ENCODE data around the gene HEXB.
"Not testable (repeated sequence)": the region's sequence is repeated elsewhere in the genome, so short reads cannot be mapped to it uniquely, and the experiment has no call there.

HEXB gene

DNA sequence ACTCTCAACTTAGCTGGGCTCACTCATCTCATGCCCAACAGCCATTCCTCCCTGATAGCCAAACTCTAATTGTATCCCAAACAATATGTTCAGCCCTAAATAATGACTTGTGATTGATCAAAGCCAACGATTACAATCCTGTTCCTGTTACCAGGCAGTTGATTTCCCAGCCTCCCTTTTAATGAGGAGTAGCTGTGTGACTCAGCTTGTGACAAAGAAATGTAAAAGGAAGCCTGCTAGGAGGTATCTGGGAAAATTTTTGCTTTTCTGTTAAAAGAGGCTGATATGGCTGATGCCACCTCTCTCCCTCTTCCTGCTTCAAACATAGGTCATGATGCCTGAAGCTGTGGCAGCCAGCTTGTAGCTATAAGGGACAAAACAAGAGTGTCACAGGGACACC lies 24.9 kb upstream of the HEXB start:
- no peak for DNase-seq

DNA sequence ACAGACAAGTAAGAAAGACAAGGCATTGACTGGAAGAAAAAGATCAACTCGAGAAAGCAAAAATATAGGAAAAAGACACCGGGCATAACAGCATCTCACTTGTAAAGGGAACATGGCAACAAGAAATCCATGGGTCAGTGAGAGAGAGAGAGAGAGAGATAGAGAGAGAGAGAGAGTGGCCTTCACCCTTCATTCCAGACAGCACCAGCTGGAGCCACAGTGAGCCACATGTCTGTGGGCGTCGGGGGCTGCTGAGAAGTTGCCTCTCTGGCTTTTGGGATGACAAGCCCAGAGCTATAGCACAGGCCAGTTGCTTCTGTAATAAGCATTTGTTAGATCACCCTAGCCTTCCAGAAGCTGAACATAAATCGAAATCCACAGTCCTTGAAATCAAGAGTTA lies 24.2 kb upstream of the HEXB start:
- DNase-seq, result no peak

DNA sequence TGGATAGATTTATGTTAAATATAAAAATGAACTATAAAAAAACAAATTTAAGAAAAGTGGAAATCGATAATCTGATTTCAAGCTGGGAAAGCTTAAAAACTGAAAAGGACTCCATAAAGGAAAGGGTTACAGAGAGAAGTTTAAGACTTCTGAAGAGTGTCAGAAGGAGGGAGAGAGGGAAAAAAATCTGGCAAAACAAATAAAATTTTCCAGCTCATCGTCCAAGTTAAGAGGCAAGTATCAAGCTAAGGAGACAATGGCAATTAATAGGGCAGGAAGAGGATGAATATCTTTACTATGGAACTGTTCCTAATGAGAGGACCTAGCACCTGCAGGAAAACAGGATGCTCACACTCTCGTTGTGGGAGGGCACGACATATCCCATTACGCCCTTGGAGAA lies 20.5 kb upstream of the HEXB start:
- no peak for DNase-seq

DNA sequence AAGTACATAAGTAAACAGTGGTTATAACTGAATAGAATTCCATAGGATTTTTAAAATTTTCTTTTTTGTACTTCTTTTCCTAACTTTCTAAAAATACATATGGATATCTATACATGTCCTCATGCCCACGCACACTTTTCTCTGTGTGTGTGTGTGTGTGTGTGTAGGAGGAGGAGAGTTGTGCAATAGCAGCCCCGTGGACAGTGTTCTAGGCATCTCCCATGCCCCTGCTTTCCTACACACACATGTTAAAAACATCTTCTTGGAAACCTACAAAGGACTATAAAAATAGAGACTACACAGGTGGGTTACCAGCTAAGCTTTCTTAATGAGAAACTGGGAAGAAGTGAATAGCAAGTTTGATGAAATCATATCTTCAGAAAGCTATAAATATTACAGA lies 19.8 kb upstream of the HEXB start:
- DNase-seq, result no peak

DNA sequence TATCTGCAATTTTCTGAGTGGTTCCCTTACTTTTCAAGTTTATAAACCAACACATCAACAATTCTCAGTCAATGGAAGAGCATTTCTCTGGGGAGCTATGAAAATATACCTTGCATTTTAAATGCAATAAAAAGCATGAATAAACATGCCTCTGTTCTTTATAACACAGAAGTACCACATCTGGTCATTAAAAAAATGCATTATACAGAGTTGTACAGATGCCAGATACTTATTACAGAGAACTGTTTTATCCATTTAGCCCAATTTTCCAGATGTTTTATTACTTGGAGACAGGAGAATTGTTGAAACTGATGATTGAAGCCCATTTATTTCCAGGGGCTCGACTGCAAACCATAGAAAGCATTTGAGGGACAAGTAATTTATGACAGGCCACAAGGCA lies 19.2 kb upstream of the HEXB start:
- no peak for DNase-seq

DNA sequence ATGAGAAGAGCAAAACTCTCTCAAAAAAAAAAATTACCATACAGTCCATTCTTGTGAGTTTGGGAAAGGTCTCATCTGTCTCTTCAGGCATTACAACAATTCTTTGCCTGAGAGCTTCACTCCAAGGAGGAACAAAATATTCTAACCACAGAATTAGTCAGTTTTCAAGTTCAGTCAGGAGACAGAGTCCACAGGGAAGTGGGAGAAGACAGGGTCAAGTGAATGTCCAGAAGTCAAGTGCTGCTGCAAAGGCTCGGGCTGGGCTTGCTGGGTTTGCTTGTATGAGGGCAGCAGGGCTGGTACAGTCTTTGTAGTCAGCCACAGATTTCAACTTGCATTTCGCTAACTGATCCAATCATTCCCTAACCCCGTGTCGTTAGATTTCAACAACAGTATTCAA lies 17.6 kb upstream of the HEXB start:
- no peak for DNase-seq

DNA sequence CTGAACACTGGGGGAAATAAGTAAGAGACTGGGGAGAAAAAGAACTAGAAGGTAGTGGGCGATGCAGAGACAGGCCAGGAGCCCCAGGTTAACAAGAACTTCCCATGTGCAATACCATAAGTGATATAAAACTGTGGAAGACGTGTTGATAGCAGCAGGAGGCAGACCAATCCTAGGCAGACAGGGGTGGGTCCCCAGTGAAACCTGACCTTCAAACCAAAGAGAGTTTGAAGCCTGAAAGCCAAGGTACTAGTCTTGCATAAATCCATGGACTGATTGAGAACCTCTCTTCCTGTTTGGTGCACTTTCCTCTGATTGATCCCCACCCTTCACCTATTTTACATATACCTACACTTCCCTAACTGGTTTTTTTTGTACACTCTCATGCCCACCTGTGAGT lies 15.2 kb upstream of the HEXB start:
- no peak for DNase-seq

DNA sequence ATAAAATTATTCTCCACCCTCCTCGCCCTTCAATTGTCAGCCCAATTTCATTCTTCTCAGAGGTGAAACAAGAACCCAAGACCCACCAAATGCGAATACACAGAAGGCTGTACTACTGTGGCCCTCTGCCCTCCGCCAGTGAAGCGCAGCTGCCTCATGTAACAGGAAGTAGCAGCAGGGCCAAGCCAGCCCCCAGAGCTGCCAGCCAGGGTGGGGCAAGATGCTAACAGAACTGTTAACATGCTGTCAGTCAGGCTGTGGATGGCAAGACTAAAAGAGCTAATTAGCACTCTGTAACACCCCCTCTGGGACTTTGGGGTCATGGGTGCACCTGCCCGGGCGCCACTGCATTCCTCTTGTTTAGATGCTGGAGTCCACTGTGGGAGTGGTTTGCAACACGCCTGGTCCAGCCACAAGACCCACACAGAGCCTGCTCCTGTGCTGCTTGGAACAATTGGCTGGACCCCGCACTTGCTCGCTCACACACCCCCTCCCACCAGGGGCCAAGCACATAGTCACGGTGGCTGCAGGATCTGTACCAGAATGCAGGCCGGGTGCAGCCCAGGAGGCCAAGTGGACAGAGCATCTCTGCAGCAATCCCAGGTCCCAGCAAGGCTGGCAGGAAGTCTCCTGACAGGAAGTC lies 14.5 kb upstream of the HEXB start:
- DNase-seq, result no peak

DNA sequence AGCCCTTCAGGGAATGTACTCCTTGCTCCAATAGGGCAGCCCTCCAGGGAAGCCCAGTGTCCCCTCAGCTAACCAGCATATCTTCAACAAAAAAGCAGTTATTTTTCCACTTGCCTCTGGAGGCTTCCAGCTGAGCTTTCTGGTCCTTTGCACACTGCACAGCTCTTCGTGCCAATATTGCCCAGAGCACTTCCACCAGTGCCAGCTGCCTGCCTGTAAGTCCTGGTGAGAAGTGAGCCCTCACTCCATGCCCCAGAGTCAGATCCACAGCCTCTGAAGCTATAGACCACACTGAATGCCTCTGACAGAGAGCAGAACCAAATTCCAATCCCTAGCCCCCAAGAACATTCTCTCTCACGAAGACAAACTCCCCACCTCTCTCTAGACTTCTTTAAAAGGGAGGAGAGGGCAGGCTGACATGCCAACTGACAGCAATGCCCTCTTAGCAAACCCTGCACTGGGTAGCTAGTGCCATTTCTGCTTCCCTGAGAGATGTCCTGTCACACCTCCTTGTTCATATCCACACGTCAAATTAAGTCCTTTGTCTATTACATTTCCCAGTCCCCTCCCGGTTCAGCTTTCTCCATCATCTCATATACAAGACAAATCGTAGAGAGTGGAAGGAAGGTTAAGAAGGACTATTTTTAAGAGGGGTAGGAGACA lies 12.7 kb upstream of the HEXB start:
- no peak for DNase-seq

DNA sequence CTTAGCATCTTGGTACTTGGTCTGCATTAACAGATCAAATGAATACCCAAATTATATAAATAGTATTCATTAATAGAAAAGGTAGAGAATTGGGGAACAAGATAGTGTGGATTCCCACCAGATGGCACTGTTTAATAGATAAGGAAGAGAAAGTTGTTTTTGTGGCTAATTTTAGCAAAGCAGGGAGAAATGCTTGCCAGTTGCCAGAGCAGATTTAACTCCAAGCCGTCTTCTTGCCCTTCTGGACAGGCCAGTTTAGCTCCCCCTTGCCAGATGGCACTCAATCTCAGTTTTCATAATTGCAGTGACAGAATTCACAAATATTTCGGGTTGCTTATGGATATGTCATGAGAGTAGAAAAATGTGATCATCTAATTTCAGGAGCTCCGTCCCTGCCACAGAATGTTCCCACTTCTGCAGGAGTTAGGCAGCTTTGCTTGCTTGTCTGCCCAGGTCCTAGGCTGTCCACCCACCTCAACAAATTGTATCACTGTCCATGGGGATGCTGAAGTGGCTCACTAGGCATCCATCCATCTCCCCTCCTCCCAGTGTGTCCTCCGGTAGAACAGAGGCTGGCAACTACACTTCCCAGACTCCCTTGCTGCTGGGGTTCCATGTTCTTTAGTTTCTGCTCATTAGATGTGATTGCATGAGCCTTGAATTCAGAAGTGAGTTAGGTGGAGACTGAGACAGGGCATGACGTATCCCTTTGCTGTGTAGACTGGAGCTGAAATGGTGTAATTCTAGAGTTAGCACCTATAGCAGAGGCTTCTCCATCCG lies 11.8 kb upstream of the HEXB start:
- DNase-seq, result no peak

DNA sequence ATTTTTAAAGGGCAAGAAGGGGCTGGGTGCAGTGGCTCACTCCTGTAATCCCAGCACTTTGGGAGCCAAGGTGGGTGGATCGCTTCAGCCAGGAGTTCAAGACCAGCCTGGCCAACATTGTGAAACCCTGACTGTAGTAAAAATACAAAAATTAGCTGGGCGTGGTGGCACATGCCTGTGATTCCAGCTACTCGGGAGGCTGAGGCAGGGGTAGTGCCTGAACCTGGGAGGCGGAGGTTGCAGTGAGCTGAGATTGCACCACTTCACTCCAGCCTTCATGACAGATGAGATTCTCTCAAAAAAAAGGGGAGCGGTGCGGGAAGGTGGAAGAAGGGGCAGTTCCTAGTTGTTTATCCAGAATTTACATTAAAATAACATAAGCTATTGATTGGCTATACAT lies 8.6 kb upstream of the HEXB start:
- DNase-seq, result not testable (repeated sequence)

DNA sequence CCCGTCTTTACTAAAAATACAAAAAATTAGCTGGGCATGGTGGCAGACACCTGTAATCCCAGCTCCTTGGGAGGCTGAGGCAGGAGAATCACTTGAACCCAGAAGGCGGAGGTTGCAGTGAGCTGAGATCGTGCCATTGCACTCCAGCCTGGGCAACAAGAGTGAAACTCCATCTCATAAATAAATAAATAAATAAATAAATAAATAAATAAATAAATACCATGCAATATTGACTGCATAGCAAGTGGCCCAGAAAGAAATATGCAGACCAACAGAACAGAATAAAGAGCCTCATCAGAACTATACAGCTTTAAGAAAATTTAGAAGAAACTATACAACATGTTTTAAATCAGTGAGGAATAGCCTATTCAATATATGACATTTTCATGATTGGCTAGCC lies 6.9 kb upstream of the HEXB start:
- not testable (repeated sequence) for DNase-seq

DNA sequence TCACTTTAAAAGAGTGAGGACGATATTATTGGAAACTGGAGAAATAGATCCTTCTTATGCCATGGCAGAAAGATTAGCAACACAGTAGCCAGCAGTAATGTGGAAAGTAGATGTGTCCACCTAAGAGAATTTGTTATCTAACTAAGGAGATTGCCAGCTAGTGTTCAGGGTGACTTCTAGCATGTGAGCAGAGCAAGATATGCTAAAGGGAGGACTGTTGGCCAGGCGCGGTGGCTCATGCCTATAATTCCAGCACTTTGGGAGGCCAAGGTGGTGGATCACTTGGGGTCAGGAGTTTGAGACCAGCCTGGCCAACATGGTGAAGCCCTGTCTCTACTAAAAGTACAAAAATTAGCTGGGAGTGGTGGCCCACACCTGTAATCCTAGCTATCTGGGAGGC lies 5.7 kb upstream of the HEXB start:
- DNase-seq, result not testable (repeated sequence)

DNA sequence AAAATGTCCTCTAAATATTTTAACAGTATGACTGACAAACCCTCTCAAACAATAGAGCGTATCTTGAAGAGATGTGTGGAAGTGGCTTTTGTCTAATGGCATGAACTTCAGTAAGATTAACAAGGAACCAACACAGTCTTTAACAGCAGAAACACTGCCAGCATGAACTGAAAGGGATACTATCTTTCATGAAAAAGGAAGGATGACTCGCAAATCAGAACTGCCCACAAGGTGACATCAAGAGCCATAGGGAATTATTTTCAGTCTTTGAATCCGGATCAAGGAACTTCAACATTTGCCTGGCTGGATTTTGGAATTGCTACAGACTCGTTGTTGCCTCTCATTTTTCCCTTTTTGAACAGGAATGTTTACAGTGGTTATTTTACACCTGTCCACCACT lies 5.1 kb upstream of the HEXB start:
- no peak for DNase-seq

DNA sequence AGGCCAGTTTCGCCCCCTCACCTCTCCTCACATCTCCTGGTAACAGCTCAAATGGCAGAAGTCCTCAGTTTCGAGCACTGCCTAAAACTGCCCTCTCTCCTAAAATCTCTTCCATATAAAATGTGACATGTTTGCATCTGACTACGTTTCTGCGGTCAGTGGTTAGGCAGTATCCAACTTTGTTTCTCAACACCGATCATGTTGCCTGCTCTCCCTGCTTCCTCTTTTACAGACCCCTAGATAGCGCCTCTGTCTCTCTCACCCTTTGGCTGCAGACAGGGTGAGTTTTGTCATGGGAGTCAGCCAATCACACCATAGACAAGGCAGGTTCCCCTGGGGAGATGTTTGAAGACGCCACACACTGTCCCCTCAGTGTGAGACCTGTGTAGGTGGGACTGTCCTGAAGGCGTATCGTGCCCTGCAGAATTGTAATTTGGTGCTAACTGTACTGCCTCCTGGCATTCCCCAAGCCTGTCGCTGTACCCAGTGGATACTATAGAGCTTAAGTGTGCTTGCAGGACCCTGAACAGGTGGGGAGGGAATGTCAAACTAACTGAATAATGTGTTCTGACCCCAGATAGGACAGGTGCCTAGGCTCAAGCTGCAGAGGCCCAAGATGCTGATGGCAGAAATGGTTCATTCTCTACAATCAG lies 1.1 kb downstream of the HEXB start:
- DNase-seq, result no peak

DNA sequence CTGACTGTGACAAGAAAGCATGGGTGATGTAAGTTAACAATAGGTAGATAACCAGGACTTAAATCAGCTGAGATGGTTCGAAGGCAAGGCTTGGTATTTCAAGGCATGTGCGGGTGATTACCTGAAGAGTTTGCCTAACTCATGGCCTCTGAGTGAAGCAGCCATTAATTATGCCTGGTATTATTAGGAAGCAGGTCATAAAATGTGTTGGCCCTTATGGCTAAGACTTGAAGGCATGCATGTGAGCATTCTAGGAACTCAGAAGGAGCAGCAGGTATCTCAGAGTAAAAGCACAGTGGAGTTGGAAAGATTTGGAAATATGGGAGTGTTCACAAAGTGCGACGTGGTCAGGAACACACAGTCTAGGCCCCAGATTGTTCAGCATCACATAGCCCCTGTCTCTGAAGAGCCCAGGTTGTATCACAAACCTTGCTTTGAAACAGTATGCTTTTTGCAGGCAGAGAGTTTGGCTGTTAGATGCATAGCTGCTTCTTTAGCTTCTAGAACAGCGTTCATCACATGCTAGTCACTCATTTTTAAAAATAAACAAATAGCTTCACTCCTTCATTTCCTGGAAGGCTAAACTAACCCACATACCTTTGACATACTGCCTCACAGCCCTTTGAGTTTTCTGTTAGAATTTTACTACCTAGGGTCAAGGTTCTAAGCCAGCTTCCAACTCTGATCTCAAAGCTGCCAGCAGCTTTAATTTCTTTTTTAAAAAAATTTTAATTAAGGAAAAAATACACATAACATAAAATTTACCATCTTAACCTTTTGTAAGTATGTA lies 2.1 kb downstream of the HEXB start:
- no peak for DNase-seq

DNA sequence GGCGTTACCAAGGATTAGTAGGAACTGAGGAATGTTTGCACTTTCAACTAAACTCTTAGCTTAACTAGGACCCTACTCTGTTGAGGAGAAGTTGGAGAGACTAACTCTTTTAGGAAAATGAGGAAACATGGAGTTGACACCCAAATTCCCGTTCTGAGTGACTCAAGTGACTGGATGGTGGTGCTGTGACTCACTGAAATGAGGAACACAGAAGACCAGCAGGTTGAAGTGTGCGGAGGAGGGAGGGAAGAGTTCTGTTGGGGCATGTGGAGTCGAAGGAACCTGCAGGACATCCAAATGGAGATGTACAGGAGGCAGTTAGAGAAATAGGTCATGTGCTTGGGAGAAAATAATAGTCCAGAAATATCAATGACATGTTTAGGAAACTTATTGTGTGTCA lies 8.2 kb downstream of the HEXB start:
- no peak for DNase-seq

DNA sequence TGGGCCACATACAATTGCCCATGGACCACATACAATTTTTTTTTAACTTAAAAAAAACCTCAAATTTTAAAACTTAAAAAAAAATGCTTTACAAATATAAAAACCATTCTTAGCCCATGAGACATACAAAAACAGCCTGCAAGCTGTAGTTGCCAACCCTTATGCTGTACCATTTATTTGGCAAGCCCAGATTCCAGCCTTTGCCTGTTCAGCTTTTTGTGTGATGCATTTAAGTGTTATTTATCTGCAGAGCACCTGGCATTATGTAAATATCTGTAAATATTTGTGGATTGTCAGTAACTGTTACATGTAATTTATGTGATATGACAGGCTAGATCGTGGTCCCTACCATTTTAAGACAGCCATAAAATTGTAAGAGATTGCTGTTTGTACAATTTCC lies 32.6 kb downstream of the HEXB start:
- DNase-seq, result no peak

DNA sequence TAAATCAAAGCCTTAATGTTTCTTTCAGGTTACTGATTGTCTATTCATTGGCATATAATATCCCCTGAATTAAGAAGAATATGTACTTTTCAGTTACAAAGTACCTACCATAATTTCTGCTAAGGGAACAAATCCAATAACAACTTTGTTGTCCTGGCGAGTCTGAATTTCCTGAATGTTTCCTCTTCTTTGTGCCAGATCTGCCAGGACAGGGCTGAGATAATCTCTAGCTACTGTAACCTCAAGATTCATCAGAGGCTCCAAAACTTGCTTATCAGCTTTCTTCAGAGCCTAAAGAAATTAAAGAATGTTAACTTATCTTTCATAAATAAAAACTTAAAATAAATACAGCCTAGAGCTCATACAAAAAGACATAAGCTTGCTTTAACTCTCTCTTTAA lies 37.2 kb downstream of the HEXB start:
- DNase-seq, result no peak

DNA sequence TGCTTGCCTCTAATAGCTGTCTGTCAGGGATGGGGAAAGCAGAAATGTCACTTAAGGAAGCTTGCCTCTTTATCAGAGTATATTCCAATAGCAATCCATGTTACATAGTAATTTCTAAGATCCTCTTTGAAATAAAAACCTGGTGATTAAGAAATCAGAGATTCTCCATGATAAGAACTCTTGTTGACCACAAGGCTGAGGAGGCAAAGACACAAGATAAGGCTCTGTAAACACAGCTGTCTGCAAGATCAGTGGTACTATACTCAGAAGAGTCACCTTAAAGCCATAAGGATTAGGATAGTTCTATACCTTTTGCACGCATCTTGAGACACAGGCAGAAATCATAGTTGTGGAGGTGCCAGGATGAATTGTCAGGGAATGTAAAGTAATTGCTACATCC lies 40.3 kb downstream of the HEXB start:
- no peak for DNase-seq

DNA sequence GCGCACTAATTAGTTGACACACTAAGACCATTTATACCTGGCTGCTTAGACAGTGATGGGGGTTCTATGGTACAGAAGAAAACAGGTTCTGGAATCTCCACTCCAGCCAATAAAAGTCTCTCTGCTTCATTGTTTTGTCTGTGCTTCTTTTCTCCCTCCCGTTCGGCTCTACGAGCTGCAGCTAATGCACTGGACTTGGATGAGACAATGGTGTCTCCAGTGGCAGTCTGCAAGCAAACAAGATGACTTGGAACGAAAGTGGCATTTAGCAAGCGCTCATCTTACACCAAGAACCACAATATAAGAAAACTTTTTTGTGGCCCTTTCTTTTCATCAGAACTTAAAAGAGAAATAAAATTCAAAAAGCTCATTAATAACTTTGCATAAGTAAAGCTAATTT lies 51.7 kb downstream of the HEXB start:
- no peak for DNase-seq

DNA sequence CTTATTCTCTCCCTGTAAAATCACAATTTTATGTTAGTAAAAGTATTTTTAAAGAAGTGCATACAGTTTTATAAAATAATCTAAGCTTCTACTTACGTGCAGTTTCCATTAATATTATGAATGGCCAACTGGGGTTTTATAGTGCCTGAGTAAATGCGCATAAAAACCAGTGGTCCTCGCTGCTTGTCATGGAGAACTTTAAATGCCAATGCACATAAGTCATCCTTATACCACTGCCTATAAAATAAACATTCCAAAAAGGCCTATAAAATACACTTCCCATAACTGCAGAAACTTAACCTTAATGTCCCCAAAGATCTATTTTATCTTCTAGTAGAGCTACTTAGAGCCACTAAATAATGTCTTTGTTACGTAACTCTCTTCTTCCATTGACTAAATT lies 53.4 kb downstream of the HEXB start:
- no peak for DNase-seq

DNA sequence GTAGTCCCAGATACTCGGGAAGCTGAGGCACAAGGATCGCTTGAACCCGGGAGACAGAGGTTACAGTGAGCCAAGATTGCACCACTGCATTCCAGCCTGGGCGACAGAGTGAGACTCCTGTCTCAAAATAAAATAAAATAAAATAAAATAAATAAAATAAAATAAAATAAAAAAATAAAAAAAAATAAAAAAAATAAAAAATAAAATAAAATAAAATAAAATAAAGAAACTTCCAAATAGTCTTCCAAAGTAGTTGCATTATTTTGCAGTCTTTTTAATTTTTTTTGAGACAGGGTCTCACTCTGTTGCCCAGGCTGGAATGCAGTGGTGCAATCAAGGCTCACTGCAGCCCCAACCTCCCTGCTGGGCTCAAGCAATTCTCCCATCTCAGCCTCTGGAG lies 63.7 kb downstream of the HEXB start:
- not testable (repeated sequence) for DNase-seq

All from activated naive CD4-positive, alpha-beta T cell treated with Interleukin-2 at 50 U/mL for 16 hours (primary cell).